Stimulated activated effector memory CD8-positive, alpha-beta T cell treated with anti-CD3 and anti-CD28 coated beads, Interleukin-12 subunit alpha, Interleukin-12 subunit beta, amount 100 ng/mL, for 72 hours (primary cell): ENCODE data around the gene WDR26.

ENCODE experiments used
- ATAC-seq: fragments of 150-1000 bp; cut with Tn5 transposase; 2 replicates; pipeline ENCODE4 v1.10.0; 2021
- DNase-seq, 2 donors: peaks; one replicate each; pipeline ENCODE4 v3.0.0; 2021 to 2022; ENCODE audit warnings: low spot score in 2 of 2
- H3K27ac Mint-ChIP-seq: one replicate; pipeline ENCODE4 v1.8.0; 2022; ENCODE audit warnings: mild to moderate bottlenecking, mixed read lengths
- H3K36me3 Mint-ChIP-seq: one replicate; pipeline ENCODE4 v1.8.0; 2022; ENCODE audit warnings: mild to moderate bottlenecking, mixed read lengths
- H3K4me1 Mint-ChIP-seq: one replicate; pipeline ENCODE4 v1.8.0; 2022; ENCODE audit warnings: mixed read lengths
- H3K4me3 Mint-ChIP-seq: one replicate; pipeline ENCODE4 v1.8.0; 2022; ENCODE audit warnings: mild to moderate bottlenecking, mixed read lengths
- H3K9me3 Mint-ChIP-seq: one replicate; pipeline ENCODE4 v1.8.0; 2022; ENCODE audit warnings: mixed read lengths

Gene WDR26

GRCh38 chr1:224390517-224390916, 44.1 kb downstream of the WDR26 start:
- DNase-seq (no peak), ATAC-seq (no peak)
- peaks cover 100% of the 10 kb centered on the region for H3K36me3 Mint-ChIP-seq
- H3K9me3 Mint-ChIP-seq, result no peaks in the 10 kb centered on the region
- no peak overlapping the region for H3K4me3 Mint-ChIP-seq
- no peak overlapping the region for H3K27ac Mint-ChIP-seq
- peaks cover 19% of the 10 kb centered on the region for H3K4me1 Mint-ChIP-seq

- Mint-ChIP-seq H3K36me3 (peaks cover 98% of the 10 kb centered on the region), H3K27ac (peak overlapping the region; percentile 54), H3K4me1 (peaks cover 24% of the 10 kb centered on the region), H3K4me3 (no peak overlapping the region), H3K9me3 (no peaks in the 10 kb centered on the region)
- DNase-seq (no peak), ATAC-seq (no peak)
These were observed 46.7 kb downstream of the WDR26 start for GRCh38 chr1:224387943-224388342.

- no peaks in the 10 kb centered on the region for H3K9me3 Mint-ChIP-seq
- ATAC-seq, result peak; percentile 80
- H3K27ac Mint-ChIP-seq, result peak overlapping the region; percentile 60
- no peak overlapping the region for H3K4me3 Mint-ChIP-seq
- H3K4me1 Mint-ChIP-seq, result peaks cover 24% of the 10 kb centered on the region
- H3K36me3 Mint-ChIP-seq, result peaks cover 96% of the 10 kb centered on the region
- no peak for DNase-seq
These were observed 47.2 kb downstream of the WDR26 start for GRCh38 chr1:224387302-224387912.

DNA sequence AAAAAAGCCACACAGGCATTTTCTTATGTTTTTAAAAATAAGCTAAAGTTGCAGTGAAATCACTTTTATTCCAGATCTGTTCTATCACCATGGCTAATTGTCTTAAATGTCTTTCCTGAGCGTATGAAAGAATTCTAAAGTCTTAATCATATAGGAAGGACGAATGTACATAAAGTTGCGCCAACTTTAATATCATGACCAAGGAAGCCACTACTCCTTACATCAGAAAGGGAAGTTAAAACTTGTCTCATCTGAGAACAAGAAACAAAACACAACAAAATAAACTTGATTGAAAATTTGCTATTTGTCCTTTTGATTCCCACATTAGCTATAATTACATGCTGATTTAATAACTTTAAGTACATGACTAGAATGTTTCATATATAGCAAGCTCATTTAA, 51.4 kb downstream of the WDR26 start:
- peaks cover 57% of the 10 kb centered on the region for H3K4me1 Mint-ChIP-seq
- ATAC-seq, result no peak
- H3K36me3 Mint-ChIP-seq, result peaks cover 80% of the 10 kb centered on the region
- no peak for DNase-seq
- H3K9me3 Mint-ChIP-seq, result no peaks in the 10 kb centered on the region
- H3K27ac Mint-ChIP-seq, result peak overlapping the region; percentile 3
- no peak overlapping the region for H3K4me3 Mint-ChIP-seq

DNA sequence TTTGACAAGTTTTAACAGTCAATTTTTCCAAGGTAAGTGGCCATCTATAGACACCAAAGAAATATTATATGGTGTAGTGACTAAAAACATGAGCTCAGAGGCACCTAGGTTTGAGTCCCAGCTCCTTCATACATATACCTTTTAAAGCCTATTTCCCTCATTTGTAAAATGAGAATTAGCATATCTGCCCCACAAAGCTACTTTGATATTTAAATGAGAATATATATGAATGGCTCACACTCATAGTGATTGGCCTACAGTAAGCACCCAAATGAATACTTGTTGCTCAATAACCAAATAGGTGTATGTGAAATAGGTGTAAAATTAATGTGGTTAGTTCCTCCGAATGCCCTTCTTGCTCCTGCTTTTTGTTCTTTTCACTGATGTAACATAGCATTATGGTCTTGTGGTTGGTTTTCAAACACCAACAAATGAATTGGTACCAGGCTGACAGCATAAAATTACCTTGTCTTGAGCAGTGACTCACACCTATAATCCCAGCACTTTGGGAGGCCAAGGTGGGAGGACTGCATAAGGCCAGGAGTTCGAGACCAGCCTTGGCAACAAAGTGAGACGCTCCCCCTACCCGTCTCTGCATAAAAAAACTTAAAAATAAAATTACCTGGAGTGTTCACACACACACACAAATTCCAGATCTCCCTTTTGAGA, 52.6 kb downstream of the WDR26 start:
- DNase-seq (no peak), ATAC-seq (peak; percentile 57)
- Mint-ChIP-seq H3K36me3 (peaks cover 77% of the 10 kb centered on the region), H3K4me1 (peaks cover 63% of the 10 kb centered on the region), H3K4me3 (no peak overlapping the region), H3K9me3 (no peaks in the 10 kb centered on the region), H3K27ac (peak overlapping the region; percentile 14)

GRCh38 chr1:224380003-224380402, 54.6 kb downstream of the WDR26 start:
- H3K27ac Mint-ChIP-seq, result peak overlapping the region; percentile 14
- no peaks in the 10 kb centered on the region for H3K9me3 Mint-ChIP-seq
- peak overlapping the region; percentile 37 for H3K4me3 Mint-ChIP-seq
- DNase-seq (peak in 1 of 2 donors; percentile 68), ATAC-seq (peak; percentile 75)
- peaks cover 68% of the 10 kb centered on the region for H3K4me1 Mint-ChIP-seq
- H3K36me3 Mint-ChIP-seq, result peaks cover 77% of the 10 kb centered on the region

DNA sequence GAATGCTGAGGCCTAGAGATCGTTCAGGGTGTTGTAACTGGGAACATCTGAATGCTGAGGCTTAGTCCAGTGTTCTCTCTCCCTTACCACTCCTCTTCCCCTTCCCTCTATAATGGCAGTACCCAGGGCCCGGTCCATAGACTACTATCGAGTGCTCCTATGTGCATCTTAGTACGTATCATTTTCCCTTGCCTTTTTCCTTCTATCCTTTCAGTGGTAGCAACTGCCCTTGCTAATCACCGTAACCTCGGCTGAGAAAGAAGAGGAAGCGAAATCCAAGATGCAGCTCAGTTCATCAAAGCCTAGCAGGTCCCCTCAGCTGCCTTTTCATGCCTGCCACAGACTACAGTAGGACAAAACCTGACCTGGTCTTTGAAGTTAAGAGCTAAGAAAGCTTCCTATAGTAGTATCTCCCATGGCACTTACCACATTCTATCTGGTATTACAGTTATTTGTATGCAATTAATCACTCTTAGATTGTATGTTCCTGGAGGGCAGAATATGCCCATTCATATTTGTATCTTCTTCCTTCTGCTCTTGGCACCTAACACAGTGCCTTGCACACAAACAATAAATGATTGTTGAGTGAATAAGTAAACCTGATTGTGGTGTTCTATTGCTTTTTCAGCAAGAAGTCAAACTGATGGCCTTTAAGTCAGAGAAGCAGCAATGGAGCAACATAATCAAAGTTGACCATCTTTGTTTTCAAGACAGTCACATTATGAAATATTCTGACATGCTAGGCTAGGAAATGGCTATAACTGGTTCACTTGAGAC, 55.6 kb downstream of the WDR26 start:
- ATAC-seq (no peak), DNase-seq (no peak)
- H3K36me3 Mint-ChIP-seq, result peaks cover 77% of the 10 kb centered on the region
- H3K9me3 Mint-ChIP-seq, result no peaks in the 10 kb centered on the region
- no peak overlapping the region for H3K4me3 Mint-ChIP-seq
- H3K27ac Mint-ChIP-seq, result no peak overlapping the region
- H3K4me1 Mint-ChIP-seq, result peaks cover 78% of the 10 kb centered on the region

GRCh38 chr1:224377676-224378006, 57.0 kb downstream of the WDR26 start:
- H3K9me3 Mint-ChIP-seq, result no peaks in the 10 kb centered on the region
- H3K27ac Mint-ChIP-seq, result no peak overlapping the region
- ATAC-seq (peak; percentile 90), DNase-seq (no peak)
- peak overlapping the region; percentile 31 for H3K4me3 Mint-ChIP-seq
- peaks cover 80% of the 10 kb centered on the region for H3K36me3 Mint-ChIP-seq
- peaks cover 83% of the 10 kb centered on the region for H3K4me1 Mint-ChIP-seq

- H3K9me3 Mint-ChIP-seq, result no peaks in the 10 kb centered on the region
- peak; percentile 55 for ATAC-seq
- H3K36me3 Mint-ChIP-seq, result peaks cover 84% of the 10 kb centered on the region
- H3K4me3 Mint-ChIP-seq, result no peak overlapping the region
- no peak for DNase-seq
- peaks cover 61% of the 10 kb centered on the region for H3K4me1 Mint-ChIP-seq
- peak overlapping the region; percentile 55 for H3K27ac Mint-ChIP-seq
These were observed 59.5 kb downstream of the WDR26 start for GRCh38 chr1:224375059-224375458.

DNA sequence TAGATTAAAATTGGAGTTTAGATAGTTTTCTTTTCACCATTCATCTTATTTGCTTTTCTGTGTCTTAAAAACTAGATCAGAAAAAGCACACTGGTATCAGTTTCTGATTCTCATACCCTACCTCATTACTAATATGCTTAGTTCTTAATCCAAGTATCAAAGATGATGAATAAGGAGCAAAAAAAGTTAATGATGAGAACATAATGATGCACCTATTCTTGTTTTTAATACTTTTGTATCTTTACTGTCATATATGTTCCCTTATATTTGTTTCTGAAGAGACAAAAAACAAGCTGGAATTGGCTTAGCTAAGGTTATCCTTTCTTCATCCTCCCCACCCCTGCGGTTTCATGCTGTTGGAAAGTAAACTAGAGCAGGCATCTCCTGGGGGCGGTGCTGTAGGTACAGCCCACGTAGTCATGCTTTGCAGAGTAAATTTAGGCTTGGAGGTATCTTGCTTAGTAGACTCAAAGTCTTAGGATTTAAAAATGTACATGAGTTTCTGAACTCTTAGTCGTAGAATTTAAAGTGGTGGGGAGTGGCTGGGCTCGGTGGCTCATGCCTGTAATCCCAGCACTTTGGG, 61.5 kb downstream of the WDR26 start:
- H3K9me3 Mint-ChIP-seq, result no peaks in the 10 kb centered on the region
- no peak overlapping the region for H3K4me3 Mint-ChIP-seq
- DNase-seq (no peak), ATAC-seq (peak; percentile 56)
- peaks cover 56% of the 10 kb centered on the region for H3K4me1 Mint-ChIP-seq
- peaks cover 97% of the 10 kb centered on the region for H3K36me3 Mint-ChIP-seq
- H3K27ac Mint-ChIP-seq, result peak overlapping the region; percentile 61

DNA sequence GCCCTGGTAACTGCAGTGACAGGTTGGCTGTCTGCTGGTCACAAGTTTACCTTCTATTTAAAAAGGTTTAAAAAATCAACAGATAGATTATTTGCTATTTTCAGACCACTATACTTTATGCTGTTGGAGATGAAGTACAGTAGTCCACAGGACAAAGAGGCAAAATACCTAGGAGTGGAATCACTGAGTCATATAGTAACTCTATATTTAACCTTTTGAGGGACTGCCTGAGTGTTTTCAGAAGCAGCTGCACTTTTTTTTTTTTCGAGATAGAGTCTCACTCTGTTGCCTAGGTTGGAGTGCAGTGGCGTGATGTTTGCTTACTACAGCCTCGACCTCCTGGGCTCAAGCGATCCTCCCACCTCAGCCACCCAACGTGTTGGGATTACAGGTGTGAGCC, 66.2 kb downstream of the WDR26 start:
- peaks cover 36% of the 10 kb centered on the region for H3K4me1 Mint-ChIP-seq

GRCh38 chr1:224359207-224359606, 75.4 kb downstream of the WDR26 start:
- no peak overlapping the region for H3K27ac Mint-ChIP-seq

More for the DNA sequence above, 66.2 kb downstream of the WDR26 start:
- Mint-ChIP-seq H3K4me3 (no peak overlapping the region), H3K9me3 (no peaks in the 10 kb centered on the region), H3K27ac (no peak overlapping the region), H3K36me3 (peaks cover 98% of the 10 kb centered on the region)
- ATAC-seq (peak; percentile 76), DNase-seq (no peak)

DNA sequence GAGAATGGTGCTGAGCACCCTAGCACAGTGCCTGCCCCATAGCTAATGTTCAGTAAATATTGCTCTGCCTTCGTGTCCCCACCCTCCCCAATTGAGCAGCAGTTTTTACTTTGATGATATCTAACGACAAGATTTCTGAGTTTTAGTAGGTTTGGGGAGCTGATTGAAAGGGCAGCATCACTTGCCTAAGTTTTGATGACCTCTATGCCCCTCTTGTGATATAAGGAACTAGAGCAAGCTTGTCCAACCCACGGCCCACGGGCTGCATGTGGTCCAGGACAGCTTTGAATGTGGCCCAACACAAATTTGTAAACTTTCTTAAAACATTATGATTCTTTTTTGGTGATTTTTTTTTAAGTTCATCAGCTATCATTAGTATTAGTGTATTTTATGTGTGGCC, 76.4 kb downstream of the WDR26 start:
- ATAC-seq, result no peak
- no peak for DNase-seq
- Mint-ChIP-seq H3K4me3 (peak overlapping the region; percentile 96), H3K9me3 (no peaks in the 10 kb centered on the region), H3K27ac (peak overlapping the region; percentile 91), H3K4me1 (peaks cover 38% of the 10 kb centered on the region), H3K36me3 (peaks cover 41% of the 10 kb centered on the region)

More at GRCh38 chr1:224359207-224359606, 75.4 kb downstream of the WDR26 start:
- Mint-ChIP-seq H3K4me1 (peaks cover 47% of the 10 kb centered on the region), H3K9me3 (no peaks in the 10 kb centered on the region), H3K4me3 (peak overlapping the region; percentile 96), H3K36me3 (peaks cover 51% of the 10 kb centered on the region)
- DNase-seq, result no peak
- ATAC-seq, result no peak

DNA sequence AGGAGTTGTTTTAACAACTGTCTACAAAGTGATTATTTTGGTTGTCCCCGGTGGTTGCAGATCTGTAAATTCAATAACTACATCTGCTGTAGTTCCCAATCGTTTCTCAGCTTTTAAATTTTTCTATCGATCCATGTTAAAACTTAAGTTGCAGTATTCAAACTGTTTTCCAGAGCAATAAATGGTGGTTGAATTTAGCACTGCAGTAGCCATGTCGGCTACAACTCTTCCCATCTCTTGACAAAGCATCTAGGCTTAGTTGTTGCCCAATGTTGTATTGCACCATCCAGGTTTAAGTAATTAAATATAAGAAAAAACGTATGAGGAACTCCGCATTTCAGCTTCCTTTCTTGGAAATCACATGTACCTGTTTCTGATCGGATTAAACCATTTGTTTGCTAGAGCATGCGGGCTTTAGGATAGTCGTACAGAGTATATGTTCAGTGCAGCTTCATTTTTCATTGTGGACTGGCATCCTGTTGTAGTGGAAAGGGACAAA, 76.9 kb downstream of the WDR26 start:
- Mint-ChIP-seq H3K36me3 (peaks cover 36% of the 10 kb centered on the region), H3K4me3 (peak overlapping the region; percentile 96), H3K27ac (peak overlapping the region; percentile 91), H3K9me3 (no peaks in the 10 kb centered on the region), H3K4me1 (peaks cover 34% of the 10 kb centered on the region)
- ATAC-seq (no peak), DNase-seq (no peak)
